ENCODE data around the gene HOMER3. TPM values are rescaled to one million over a fixed set of nuclear protein-coding genes. Genes with fewer than 3 reads are reported as not detected.

The HOMER3 gene
- total and polyA plus RNA-seq, 10 of the 15 experiments (the other 5 are each of a cell fraction or from before 2014, with no cell fraction given) = 0.18 to 10.6 (median 0.50) TPM; not detected in 2

GRCh38 chr19:18972301-18972811 lies 31.3 kb upstream of the HOMER3 start (continued):
- TF ChIP-seq CUX1 (IDR thresholded peaks at IDR 0.05; ENCODE audit: insufficient replicate concordance, low read depth, low read length) (no peak), REST (IDR thresholded peaks at IDR 0.05; ENCODE audit: low read depth, low read length) (no peak), STAT3 (IDR thresholded peaks at IDR 0.05; ENCODE audit: low read depth, low read length) (no peak), KDM1A (IDR thresholded peaks at IDR 0.05; ENCODE audit: borderline replicate concordance) (no peak), MYB (IDR thresholded peaks at IDR 0.05; ENCODE audit: borderline replicate concordance, low read depth, low read length) (no peak), NKRF (conservative IDR thresholded peaks at IDR 0.05) (no peak), HDAC2 (IDR thresholded peaks at IDR 0.05) (no peak), NRF1 (conservative IDR thresholded peaks at IDR 0.05; ENCODE audit: low read depth, low read length) (no peak), NR2C1 (IDR thresholded peaks at IDR 0.05) (no peak)

All from GM12878 (cell line).